ENCODE data around the gene CCDC179.

The CCDC179 gene

GRCh38 chr11:22860241-22860640 lies at the start of gene CCDC179:
Gene CCDC179 (minus strand): TSS chr11:22860474. CDS start chr11:22860421, 53 bp downstream.
- Mint-ChIP-seq H3K4me1 (ENCODE audit: low read depth) (no peaks in the 10 kb centered on the region), H3K36me3 (ENCODE audit: low read depth) (no peaks in the 10 kb centered on the region), H3K4me3 (no peak within 1 kb of the TSS), H3K27ac (no peak within 1 kb of the TSS), H3K9me3 (no peaks in the 10 kb centered on the region), H3K27me3 (no peaks in the 10 kb centered on the region)
- intact Hi-C loops (cut with micrococcal nuclease), result no loop called here

GRCh38 chr11:22903782-22904181 lies 43.5 kb upstream of the CCDC179 start:
- Mint-ChIP-seq H3K9me3 (peaks cover 6% of the 10 kb centered on the region), H3K27me3 (no peaks in the 10 kb centered on the region), H3K36me3 (ENCODE audit: low read depth) (no peaks in the 10 kb centered on the region), H3K4me1 (ENCODE audit: low read depth) (no peaks in the 10 kb centered on the region), H3K4me3 (no peak overlapping the region), H3K27ac (no peak overlapping the region)
- intact Hi-C loops (cut with micrococcal nuclease), result no loop called here

DNA sequence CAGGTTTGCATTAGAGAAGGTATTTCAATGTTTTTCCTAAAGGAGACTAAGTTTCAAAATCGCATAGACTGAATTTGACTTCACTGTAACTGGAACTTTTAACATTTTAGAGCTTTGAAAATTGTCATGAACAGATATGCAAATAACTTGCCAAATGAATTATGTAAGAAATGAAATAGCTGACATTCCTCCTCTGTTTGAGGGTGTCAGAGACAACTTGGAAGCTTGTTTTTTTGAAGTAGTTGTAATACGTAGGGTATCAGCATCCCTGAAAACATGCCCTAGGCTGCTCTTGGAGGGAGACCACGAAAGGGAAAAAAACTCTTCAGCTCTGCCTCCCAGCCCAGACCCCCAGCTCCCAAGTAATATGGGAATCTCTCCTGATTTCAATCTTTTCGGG lies 41.3 kb upstream of the CCDC179 start:
- H3K36me3 Mint-ChIP-seq (ENCODE audit: low read depth), result no peaks in the 10 kb centered on the region
- no peak overlapping the region for H3K27ac Mint-ChIP-seq
- intact Hi-C loops (cut with micrococcal nuclease), result no loop called here
- H3K4me1 Mint-ChIP-seq (ENCODE audit: low read depth), result no peaks in the 10 kb centered on the region
- no peak overlapping the region for H3K4me3 Mint-ChIP-seq
- no peaks in the 10 kb centered on the region for H3K27me3 Mint-ChIP-seq
- no peaks in the 10 kb centered on the region for H3K9me3 Mint-ChIP-seq

DNA sequence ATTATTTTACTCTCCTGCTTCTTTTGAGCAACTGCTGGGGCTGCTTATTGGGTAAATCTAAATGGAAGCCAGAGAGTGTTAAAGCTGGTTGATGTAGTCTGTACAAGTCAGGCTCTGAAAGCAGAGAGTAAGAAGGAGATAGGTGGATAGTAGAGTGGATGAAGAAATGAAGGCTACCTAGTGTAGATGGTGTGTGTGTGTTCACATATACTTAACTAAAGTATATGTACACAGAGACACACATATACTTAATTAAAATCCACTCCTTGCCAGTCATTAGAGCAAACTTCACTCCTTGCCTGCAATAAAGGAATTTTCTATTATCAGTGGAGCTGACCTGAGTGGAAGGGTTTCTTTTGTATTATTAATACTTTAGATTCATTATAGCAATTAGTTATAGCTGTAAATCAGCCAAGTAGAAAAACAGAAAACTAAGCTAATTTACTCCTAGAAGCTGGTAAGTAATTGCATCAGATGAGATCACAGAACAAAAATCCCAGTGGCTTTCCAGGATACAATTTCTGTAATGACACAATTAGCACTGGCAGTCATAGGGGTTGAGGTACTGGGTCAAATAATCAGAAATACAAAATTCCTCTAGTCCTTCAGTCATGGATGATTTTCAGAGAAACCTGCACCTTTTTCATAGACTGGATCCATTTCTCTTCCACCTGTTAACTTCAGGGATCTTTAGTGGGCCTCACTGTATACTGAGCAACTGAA lies 40.7 kb upstream of the CCDC179 start:
- Mint-ChIP-seq H3K4me1 (ENCODE audit: low read depth) (no peaks in the 10 kb centered on the region), H3K4me3 (no peak overlapping the region), H3K36me3 (ENCODE audit: low read depth) (no peaks in the 10 kb centered on the region), H3K27me3 (no peaks in the 10 kb centered on the region), H3K27ac (no peak overlapping the region), H3K9me3 (no peaks in the 10 kb centered on the region)
- intact Hi-C loops (cut with micrococcal nuclease), result no loop called here

DNA sequence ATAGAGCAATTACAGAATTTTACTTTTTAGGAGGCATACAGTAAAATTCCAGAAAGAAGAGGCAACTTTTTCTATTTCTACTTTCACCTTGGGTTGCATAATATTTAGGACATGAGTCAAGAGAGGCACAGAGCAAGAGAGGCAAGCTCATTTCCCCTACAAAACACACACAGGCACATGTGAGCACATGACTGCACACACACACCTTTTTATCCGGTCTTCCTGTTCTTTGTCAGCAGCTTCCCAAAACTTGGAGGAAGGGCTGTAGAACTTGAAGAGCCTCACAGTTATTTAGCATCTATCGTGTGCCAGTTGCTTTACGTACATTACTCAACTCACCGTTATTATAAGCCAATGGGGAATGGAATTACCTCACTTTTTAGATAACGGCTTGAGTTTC lies 37.8 kb upstream of the CCDC179 start:
- H3K27me3 Mint-ChIP-seq, result no peaks in the 10 kb centered on the region
- H3K9me3 Mint-ChIP-seq, result no peaks in the 10 kb centered on the region
- no peaks in the 10 kb centered on the region for H3K36me3 Mint-ChIP-seq (ENCODE audit: low read depth)
- H3K27ac Mint-ChIP-seq, result no peak overlapping the region
- no peak overlapping the region for H3K4me3 Mint-ChIP-seq
- intact Hi-C loops (cut with micrococcal nuclease), result no loop called here
- H3K4me1 Mint-ChIP-seq (ENCODE audit: low read depth), result no peaks in the 10 kb centered on the region

DNA sequence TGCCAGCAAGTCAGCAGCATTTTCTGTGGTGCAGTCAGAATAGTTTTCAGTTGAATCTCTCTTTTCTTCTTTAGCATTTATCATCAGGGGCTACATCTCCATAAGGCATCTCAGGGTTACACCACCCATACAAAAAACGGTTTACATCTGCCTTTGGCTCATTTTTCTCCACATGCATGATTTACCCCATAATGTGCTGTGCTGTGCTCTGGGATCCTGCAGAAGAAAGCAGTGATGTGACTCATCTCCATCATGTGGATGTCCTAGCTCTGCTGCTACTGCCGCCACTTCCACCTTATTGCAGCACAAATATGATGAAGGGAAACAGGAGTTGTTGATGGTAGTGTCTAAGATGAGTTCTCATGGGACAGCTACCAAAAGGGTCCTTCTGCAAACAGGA lies 30.0 kb upstream of the CCDC179 start:
- Mint-ChIP-seq H3K27ac (no peak overlapping the region), H3K36me3 (ENCODE audit: low read depth) (no peaks in the 10 kb centered on the region), H3K4me3 (no peak overlapping the region), H3K9me3 (no peaks in the 10 kb centered on the region), H3K4me1 (ENCODE audit: low read depth) (no peaks in the 10 kb centered on the region), H3K27me3 (no peaks in the 10 kb centered on the region)
- intact Hi-C loops (cut with micrococcal nuclease), result no loop called here

GRCh38 chr11:22884217-22884616 lies 23.9 kb upstream of the CCDC179 start:
- H3K4me1 Mint-ChIP-seq (ENCODE audit: low read depth), result no peaks in the 10 kb centered on the region
- no peak overlapping the region for H3K4me3 Mint-ChIP-seq
- no peaks in the 10 kb centered on the region for H3K27me3 Mint-ChIP-seq
- intact Hi-C loops (cut with micrococcal nuclease), result no loop called here
- H3K27ac Mint-ChIP-seq, result no peak overlapping the region
- no peaks in the 10 kb centered on the region for H3K36me3 Mint-ChIP-seq (ENCODE audit: low read depth)
- no peaks in the 10 kb centered on the region for H3K9me3 Mint-ChIP-seq

DNA sequence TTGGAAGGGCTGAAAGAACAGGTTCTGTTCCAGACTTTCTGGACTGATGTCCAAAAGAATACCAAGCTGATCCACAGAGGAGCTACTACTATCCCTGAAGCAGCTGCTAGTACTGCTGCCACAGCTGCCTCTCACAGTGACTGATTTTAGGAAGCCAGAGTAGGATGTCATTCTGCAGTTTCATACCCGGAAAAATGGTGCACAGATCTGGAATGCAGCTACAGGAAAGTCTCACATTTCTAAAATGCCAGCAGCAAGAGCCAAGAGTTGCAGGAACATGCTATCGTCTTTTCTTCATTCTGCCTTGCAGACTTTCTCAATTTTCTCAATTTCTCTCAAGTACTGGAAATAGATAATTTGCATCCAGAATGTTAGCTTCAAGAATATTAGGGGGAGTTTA lies 19.4 kb upstream of the CCDC179 start:
- Mint-ChIP-seq H3K27ac (no peak overlapping the region), H3K27me3 (no peaks in the 10 kb centered on the region), H3K4me1 (ENCODE audit: low read depth) (no peaks in the 10 kb centered on the region), H3K9me3 (no peaks in the 10 kb centered on the region), H3K4me3 (no peak overlapping the region), H3K36me3 (ENCODE audit: low read depth) (no peaks in the 10 kb centered on the region)
- intact Hi-C loops (cut with micrococcal nuclease), result loop anchor here (10.0 kb wide), 1 partner anchor 55 kb away; no protein-coding TSS in a partner anchor

DNA sequence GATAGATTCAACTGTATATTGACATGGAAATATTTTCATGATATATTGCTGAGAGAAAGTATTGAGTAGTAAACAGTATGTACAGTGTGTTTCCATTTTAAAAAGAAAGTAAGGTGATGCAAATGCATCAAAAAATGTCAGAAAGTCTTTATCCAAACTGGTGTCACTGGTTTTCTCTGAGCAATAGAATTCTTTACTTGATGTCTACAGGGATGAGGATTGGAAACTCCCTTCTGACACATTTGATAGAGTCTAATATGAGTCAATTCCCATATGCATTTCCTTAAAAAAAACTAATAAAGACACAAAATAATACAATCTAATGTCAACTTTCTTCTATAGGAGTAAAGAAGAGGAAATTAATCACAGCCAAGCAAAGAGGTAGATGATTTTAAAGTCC lies 18.3 kb upstream of the CCDC179 start:
- no peak overlapping the region for H3K4me3 Mint-ChIP-seq
- H3K36me3 Mint-ChIP-seq (ENCODE audit: low read depth), result no peaks in the 10 kb centered on the region
- intact Hi-C loops (cut with micrococcal nuclease), result loop anchor here (10.0 kb wide), 1 partner anchor 56 kb away; no protein-coding TSS in a partner anchor
- no peaks in the 10 kb centered on the region for H3K9me3 Mint-ChIP-seq
- no peaks in the 10 kb centered on the region for H3K27me3 Mint-ChIP-seq
- no peaks in the 10 kb centered on the region for H3K4me1 Mint-ChIP-seq (ENCODE audit: low read depth)
- no peak overlapping the region for H3K27ac Mint-ChIP-seq

DNA sequence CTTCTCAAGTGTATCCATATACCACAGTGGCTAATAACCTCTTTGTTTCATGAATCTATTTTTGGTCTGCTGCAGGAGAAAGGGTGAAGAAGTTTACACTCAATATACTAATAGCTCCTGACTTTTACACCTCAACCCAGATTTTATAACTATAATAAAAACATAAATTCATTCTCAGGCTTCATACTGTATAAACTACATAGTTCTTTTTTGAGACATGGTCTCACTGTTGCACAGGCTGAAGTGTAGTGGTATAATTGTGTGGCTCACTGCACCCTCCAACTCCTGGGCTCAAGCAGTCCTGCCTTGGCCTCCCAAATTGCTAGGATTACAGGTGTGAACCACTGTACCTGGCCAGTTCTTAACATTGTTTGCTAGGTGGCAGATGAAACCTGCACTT lies 17.8 kb upstream of the CCDC179 start:
- Mint-ChIP-seq H3K27me3 (no peaks in the 10 kb centered on the region), H3K4me3 (no peak overlapping the region), H3K9me3 (no peaks in the 10 kb centered on the region), H3K27ac (no peak overlapping the region), H3K36me3 (ENCODE audit: low read depth) (no peaks in the 10 kb centered on the region), H3K4me1 (ENCODE audit: low read depth) (no peaks in the 10 kb centered on the region)
- intact Hi-C loops (cut with micrococcal nuclease), result loop anchor here (10.0 kb wide), 1 partner anchor 57 kb away; no protein-coding TSS in a partner anchor

GRCh38 chr11:22875869-22876473 lies 15.7 kb upstream of the CCDC179 start:
- H3K4me1 Mint-ChIP-seq (ENCODE audit: low read depth), result no peaks in the 10 kb centered on the region
- intact Hi-C loops (cut with micrococcal nuclease), result loop anchor here (10.0 kb wide), 1 partner anchor 59 kb away; no protein-coding TSS in a partner anchor
- no peak overlapping the region for H3K27ac Mint-ChIP-seq
- no peaks in the 10 kb centered on the region for H3K9me3 Mint-ChIP-seq
- no peak overlapping the region for H3K4me3 Mint-ChIP-seq
- H3K36me3 Mint-ChIP-seq (ENCODE audit: low read depth), result no peaks in the 10 kb centered on the region
- no peaks in the 10 kb centered on the region for H3K27me3 Mint-ChIP-seq

- H3K36me3 Mint-ChIP-seq (ENCODE audit: low read depth), result no peaks in the 10 kb centered on the region
- H3K27ac Mint-ChIP-seq, result no peak overlapping the region
- intact Hi-C loops (cut with micrococcal nuclease), result no loop called here
- H3K4me1 Mint-ChIP-seq (ENCODE audit: low read depth), result no peaks in the 10 kb centered on the region
- no peak overlapping the region for H3K4me3 Mint-ChIP-seq
- no peaks in the 10 kb centered on the region for H3K9me3 Mint-ChIP-seq
- H3K27me3 Mint-ChIP-seq, result no peaks in the 10 kb centered on the region
Measured at GRCh38 chr11:22869325-22869724, 9.1 kb upstream of the CCDC179 start.

DNA sequence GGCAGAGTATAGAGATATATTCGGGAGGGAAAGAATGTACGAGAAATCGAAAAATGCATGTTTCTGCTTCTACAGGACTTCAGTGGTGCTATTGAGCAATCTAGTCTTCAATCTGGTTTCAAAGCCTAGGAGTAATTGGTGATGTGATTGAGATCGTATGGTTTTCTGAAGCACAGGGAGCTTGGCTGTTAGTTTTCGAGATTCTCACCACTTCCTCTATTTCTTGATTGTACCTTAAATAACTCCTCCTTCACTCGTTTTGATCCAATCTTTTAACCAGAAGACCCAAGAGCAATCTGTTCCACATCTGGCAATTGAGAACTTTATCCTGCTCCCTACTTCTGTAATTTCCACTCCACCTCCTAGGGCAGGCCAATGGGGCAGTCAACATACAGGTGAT lies 518 bp downstream of the CCDC179 start:
- intact Hi-C loops (cut with micrococcal nuclease), result no loop called here
- Mint-ChIP-seq H3K9me3 (no peaks in the 10 kb centered on the region), H3K27ac (no peak overlapping the region), H3K4me1 (ENCODE audit: low read depth) (no peaks in the 10 kb centered on the region), H3K4me3 (no peak overlapping the region), H3K27me3 (no peaks in the 10 kb centered on the region), H3K36me3 (ENCODE audit: low read depth) (no peaks in the 10 kb centered on the region)

GRCh38 chr11:22851477-22851876 lies 8.8 kb downstream of the CCDC179 start:
- intact Hi-C loops (cut with micrococcal nuclease), result no loop called here

GRCh38 chr11:22846726-22847125 lies 13.5 kb downstream of the CCDC179 start:
- no peaks in the 10 kb centered on the region for H3K4me1 Mint-ChIP-seq (ENCODE audit: low read depth)
- H3K27me3 Mint-ChIP-seq, result no peaks in the 10 kb centered on the region
- no peak overlapping the region for H3K4me3 Mint-ChIP-seq
- H3K27ac Mint-ChIP-seq, result no peak overlapping the region
- intact Hi-C loops (cut with micrococcal nuclease), result no loop called here
- H3K36me3 Mint-ChIP-seq (ENCODE audit: low read depth), result no peaks in the 10 kb centered on the region
- no peaks in the 10 kb centered on the region for H3K9me3 Mint-ChIP-seq

More at GRCh38 chr11:22851477-22851876, 8.8 kb downstream of the CCDC179 start:
- Mint-ChIP-seq H3K36me3 (ENCODE audit: low read depth) (no peaks in the 10 kb centered on the region), H3K27me3 (no peaks in the 10 kb centered on the region), H3K4me3 (no peak overlapping the region), H3K27ac (no peak overlapping the region), H3K4me1 (ENCODE audit: low read depth) (no peaks in the 10 kb centered on the region), H3K9me3 (peaks cover 17% of the 10 kb centered on the region)
